A673 (cell line): ENCODE data around the gene SOCS3.

Source experiments
- EZH2 ChIP-seq: fragments of 200-600 bp; sonication (generic); IDR thresholded peaks from 2 replicates; pipeline ENCODE4 v1.6.1; 2017; ENCODE audit warnings: borderline replicate concordance, low read depth, mild to moderate bottlenecking, mixed read lengths, antibody characterized with exemption, low read length; ENCODE audit not compliant: poor library complexity, severe bottlenecking
- TF ChIP-seq, protein P1 (sequence below): fragments of 300-800, 200-600 bp; sonication (generic); conservative IDR thresholded peaks from 2 replicates; pipeline ENCODE4 v1.5.1; 2017; ENCODE audit warnings: low read depth, mild to moderate bottlenecking, antibody characterized with exemption, low read length, moderate library complexity, mixed read lengths

DNA sequence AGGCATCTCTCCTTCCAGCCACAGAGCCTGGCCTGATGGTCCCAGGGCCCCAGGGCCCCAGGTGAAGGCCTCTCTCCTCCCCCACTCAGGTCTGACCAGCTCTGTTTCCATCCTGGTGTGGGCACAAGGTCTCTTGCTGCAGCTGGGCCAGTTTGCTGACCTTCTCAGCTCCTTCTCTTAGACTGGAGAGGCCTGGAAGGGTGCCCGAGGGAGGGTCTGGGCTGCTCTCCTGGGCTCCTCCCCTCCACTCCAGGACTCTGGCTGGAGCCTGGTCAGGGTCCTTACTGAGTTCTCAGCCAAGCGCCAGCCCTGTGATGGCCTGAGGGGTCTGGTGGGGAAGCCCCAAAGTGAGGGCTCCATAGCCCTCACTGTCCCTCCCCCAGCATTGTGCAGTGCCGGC, 12.4 kb downstream of the SOCS3 start:
- TF ChIP-seq, protein P1, sequence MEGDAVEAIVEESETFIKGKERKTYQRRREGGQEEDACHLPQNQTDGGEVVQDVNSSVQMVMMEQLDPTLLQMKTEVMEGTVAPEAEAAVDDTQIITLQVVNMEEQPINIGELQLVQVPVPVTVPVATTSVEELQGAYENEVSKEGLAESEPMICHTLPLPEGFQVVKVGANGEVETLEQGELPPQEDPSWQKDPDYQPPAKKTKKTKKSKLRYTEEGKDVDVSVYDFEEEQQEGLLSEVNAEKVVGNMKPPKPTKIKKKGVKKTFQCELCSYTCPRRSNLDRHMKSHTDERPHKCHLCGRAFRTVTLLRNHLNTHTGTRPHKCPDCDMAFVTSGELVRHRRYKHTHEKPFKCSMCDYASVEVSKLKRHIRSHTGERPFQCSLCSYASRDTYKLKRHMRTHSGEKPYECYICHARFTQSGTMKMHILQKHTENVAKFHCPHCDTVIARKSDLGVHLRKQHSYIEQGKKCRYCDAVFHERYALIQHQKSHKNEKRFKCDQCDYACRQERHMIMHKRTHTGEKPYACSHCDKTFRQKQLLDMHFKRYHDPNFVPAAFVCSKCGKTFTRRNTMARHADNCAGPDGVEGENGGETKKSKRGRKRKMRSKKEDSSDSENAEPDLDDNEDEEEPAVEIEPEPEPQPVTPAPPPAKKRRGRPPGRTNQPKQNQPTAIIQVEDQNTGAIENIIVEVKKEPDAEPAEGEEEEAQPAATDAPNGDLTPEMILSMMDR = no peak
- no peak for TF ChIP-seq EZH2
